BLaER1 (cell line): ENCODE results near the gene PTPN4.

ENCODE experiments used
- H3K27ac ChIP-seq: shearing (Covaris generic); formaldehyde crosslinking; 2 replicates; pipeline ENCODE4 v1.8.1; 2022
- H3K27me3 ChIP-seq: shearing (Covaris generic); formaldehyde crosslinking; 2 replicates; pipeline ENCODE4 v1.8.1; 2022
- H3K36me3 ChIP-seq: shearing (Covaris generic); formaldehyde crosslinking; 2 replicates; pipeline ENCODE4 v1.8.1; 2022
- H3K4me1 ChIP-seq: shearing (Covaris generic); formaldehyde crosslinking; 2 replicates; pipeline ENCODE4 v1.8.1; 2022
- H3K4me2 ChIP-seq: shearing (Covaris generic); formaldehyde crosslinking; 2 replicates; pipeline ENCODE4 v1.8.1; 2022
- H3K4me3 ChIP-seq: shearing (Covaris generic); formaldehyde crosslinking; 2 replicates; pipeline ENCODE4 v1.8.1; 2022
- H3K9ac ChIP-seq: shearing (Covaris generic); formaldehyde crosslinking; 2 replicates; pipeline ENCODE4 v1.8.1; 2022
- H3K9me3 ChIP-seq: shearing (Covaris generic); formaldehyde crosslinking; 2 replicates; pipeline ENCODE4 v1.8.1; 2022
- H4K20me1 ChIP-seq: shearing (Covaris generic); formaldehyde crosslinking; 2 replicates; pipeline ENCODE4 v1.8.1; 2022
- Cebpa-rat ChIP-seq: shearing (Covaris generic); IDR thresholded peaks from 2 replicates; pipeline ENCODE4 v1.8.1; 2022

The PTPN4 gene

DNA sequence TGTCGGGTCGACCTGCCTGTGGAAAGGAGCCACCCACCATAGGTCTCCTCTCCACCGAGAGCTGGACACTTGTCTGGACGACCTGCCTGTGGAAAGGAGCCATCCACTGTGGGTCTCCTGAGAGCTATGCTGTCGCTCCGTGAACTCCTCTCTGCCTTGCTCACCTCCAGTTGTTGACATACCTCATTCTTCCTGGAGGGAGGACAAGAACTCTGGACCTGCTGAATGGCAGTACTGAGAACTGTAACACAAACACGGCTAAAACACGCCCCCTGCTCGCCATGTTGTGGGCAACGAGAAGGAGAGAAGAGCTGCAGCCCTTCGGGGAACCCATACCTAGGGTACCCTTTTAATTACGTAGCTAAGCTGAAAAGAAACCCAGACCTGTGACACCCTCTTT is 77.6 kb downstream of the PTPN4 start:
- Histone ChIP-seq H3K4me3 (no peak overlapping the region), H3K9me3 (no peaks in the 10 kb centered on the region; the same call in 1 of the 2 replicates), H3K27ac (no peak overlapping the region), H3K9ac (no peak overlapping the region), H3K36me3 (peaks cover 24% of the 10 kb centered on the region), H3K4me1 (no peaks in the 10 kb centered on the region), H4K20me1 (peaks cover 25% of the 10 kb centered on the region; the same call in 1 of the 2 replicates), H3K27me3 (no peaks in the 10 kb centered on the region), H3K4me2 (no peak overlapping the region)
- no peak for TF ChIP-seq Cebpa-rat

DNA sequence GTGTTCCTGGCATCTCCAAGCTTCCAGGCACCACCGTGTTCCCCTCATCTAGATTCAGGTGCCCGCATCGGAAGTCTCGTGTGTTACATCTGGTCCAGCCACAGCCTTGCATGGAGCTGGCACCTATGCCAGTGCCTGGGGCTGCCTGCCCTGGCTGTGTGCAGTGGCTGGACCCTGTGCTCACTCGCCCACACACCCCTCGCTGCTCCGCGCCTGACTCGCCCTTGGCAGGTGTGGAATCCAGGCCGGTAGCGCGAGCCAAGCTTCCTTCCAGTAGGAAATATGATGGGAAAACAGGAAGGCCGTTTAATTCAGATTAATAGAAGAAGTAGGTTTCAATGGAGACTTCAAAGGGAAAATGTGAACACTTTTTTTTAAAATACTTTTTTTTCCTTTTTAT is 78.0 kb downstream of the PTPN4 start:
- Histone ChIP-seq H3K27ac (no peak overlapping the region), H3K4me1 (no peaks in the 10 kb centered on the region)

DNA sequence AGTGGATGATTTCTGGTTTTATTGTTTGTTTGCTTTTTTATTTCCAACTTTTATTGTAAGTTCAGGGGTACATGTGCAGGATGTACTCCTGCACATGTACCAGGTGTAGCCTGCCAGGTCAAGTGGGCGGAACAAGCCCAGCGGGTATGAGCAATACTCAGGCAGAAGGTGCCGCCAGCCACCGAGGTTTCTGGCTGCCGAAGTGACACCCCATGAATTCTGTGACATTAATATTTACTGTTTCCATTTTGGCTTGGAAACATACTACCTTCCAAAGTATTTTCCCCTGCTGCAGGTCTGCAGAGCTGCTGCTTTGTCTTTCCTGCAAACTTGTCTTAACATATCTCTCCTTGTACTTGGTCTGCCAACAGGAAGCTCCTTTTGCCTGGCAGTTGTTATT is 78.5 kb downstream of the PTPN4 start:
- peaks cover 25% of the 10 kb centered on the region; the same call in 1 of the 2 replicates for H4K20me1 ChIP-seq
- H3K9me3 ChIP-seq: peaks cover 7% of the 10 kb centered on the region; the same call in 1 of the 2 replicates
- no peaks in the 10 kb centered on the region for H3K27me3 ChIP-seq
- TF ChIP-seq Cebpa-rat: no peak
- H3K4me2 ChIP-seq: no peak overlapping the region
- H3K36me3 ChIP-seq: peaks cover 24% of the 10 kb centered on the region
- no peaks in the 10 kb centered on the region for H3K4me1 ChIP-seq
- no peak overlapping the region for H3K27ac ChIP-seq
- no peak overlapping the region for H3K9ac ChIP-seq
- H3K4me3 ChIP-seq: no peak overlapping the region

More for the DNA sequence above, 78.0 kb downstream of the PTPN4 start:
- Histone ChIP-seq H3K9ac (no peak overlapping the region), H3K27me3 (no peaks in the 10 kb centered on the region), H3K9me3 (peaks cover 4% of the 10 kb centered on the region; the same call in 1 of the 2 replicates), H4K20me1 (peaks cover 25% of the 10 kb centered on the region; the same call in 1 of the 2 replicates), H3K4me2 (no peak overlapping the region), H3K36me3 (peaks cover 24% of the 10 kb centered on the region), H3K4me3 (no peak overlapping the region)
- no peak for TF ChIP-seq Cebpa-rat

DNA sequence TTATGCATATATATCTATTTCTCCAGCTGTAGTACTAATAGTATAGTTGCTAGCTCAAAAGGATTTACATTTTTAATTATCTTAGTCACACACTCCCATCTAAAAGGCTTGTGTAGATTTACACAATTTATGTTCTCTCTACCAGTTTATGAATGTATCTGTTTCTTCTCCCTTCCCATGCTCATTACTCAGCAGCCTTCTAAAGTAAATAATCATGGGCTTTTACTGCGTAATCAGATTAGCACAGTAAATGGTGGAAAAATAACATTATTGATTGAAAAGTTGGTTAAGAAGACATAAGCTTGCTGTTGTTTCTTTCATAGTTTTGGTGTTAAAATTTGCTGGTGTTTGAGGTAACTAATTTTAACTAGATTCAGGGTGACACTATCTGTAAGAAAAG is 81.8 kb downstream of the PTPN4 start:
- H3K27me3 ChIP-seq: no peaks in the 10 kb centered on the region
- peaks cover 19% of the 10 kb centered on the region for H3K36me3 ChIP-seq
- H3K27ac ChIP-seq: no peak overlapping the region
- no peak overlapping the region for H3K4me2 ChIP-seq
- H3K9ac ChIP-seq: no peak overlapping the region
- TF ChIP-seq Cebpa-rat: no peak
- H4K20me1 ChIP-seq: peaks cover 25% of the 10 kb centered on the region; the same call in 1 of the 2 replicates
- H3K9me3 ChIP-seq: peaks cover 7% of the 10 kb centered on the region; the same call in 1 of the 2 replicates
- no peaks in the 10 kb centered on the region for H3K4me1 ChIP-seq
- no peak overlapping the region for H3K4me3 ChIP-seq

DNA sequence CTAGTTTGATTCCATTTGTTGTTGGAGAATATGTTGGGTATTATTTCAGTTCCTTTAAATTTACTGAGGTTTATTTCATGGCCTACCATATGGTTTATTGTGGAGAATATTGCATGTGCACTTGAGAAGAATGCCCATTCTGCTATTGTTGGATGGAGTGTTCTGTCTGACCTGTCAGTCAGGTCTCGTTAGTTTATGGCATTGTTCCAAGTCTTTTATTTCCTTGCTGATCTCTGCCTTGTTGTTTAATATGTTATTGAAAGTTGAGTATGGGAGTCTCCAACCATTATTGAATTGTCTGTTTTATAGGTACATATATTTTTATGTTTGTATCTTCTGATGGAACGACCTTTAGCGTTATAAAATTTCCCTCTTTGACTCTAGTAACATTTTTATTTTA is 86.3 kb downstream of the PTPN4 start:
- H3K36me3 ChIP-seq: peaks cover 18% of the 10 kb centered on the region
- no peak overlapping the region for H3K4me3 ChIP-seq
- no peak overlapping the region for H3K9ac ChIP-seq
- no peaks in the 10 kb centered on the region for H3K27me3 ChIP-seq
- no peaks in the 10 kb centered on the region for H3K4me1 ChIP-seq
- no peak overlapping the region for H3K4me2 ChIP-seq
- H3K9me3 ChIP-seq: peaks cover 44% of the 10 kb centered on the region
- no peak overlapping the region for H3K27ac ChIP-seq
- TF ChIP-seq Cebpa-rat: no peak
- no peaks in the 10 kb centered on the region for H4K20me1 ChIP-seq

DNA sequence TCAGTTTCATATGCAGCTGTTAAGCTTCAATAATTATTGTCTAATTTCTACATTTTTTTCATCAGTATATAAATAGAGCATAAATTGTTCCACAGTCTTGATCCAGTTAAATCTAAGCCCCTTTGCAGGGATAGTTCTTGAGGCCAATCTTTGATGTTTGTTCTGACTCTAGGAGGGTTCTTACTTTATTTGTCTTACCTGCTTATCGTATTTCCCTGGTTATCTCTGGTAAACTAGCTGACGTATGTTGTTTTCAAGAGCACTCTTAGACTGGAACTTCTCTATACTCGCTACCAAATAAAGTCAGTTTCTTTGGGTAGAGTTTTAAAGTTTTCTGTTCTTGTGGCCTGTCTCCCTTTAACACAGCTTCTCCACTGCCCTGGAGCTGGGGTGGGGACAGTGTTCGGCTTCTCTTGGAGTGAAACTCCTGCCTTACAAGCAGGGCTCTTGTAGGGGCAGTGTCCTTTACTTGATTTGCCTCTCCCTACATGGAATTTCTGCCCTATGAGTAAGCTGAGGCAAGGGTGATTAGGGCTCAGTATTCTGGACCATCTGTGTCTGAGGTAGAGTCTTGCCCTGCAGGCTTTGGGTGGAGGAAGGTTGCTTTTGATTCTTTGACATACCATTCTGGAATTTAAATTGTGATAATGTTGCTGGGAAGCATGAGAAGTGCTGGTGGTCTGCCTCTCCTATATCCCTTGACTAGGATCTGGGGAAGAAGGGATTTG is 90.3 kb downstream of the PTPN4 start:
- no peak overlapping the region for H3K4me3 ChIP-seq
- H3K27ac ChIP-seq: no peak overlapping the region
- H3K36me3 ChIP-seq: peaks cover 40% of the 10 kb centered on the region
- no peak for TF ChIP-seq Cebpa-rat
- H3K27me3 ChIP-seq: no peaks in the 10 kb centered on the region
- H4K20me1 ChIP-seq: no peaks in the 10 kb centered on the region
- no peak overlapping the region for H3K4me2 ChIP-seq
- H3K9ac ChIP-seq: no peak overlapping the region
- H3K4me1 ChIP-seq: no peaks in the 10 kb centered on the region
- H3K9me3 ChIP-seq: peaks cover 73% of the 10 kb centered on the region

DNA sequence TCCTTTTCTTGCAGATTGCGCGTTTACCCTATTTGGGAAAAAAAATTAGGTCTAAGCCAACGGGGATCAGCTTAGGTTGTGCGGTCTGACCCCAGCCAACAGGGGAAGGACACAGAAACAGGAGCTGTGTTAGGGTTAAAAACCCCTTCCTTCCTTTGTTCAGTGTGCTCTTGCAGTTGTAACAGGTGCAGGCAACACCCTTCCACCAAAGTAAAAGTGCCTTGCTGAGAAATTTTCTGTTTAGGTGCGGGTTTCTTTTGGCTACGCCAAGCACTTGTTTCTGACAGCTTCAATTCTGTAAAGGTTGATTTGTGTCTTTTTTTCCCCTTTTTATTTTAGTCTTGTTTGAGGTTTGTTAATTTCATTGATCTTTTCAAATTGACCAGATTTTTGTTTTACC is 92.5 kb downstream of the PTPN4 start:
- Histone ChIP-seq H3K9me3 (peaks cover 82% of the 10 kb centered on the region), H4K20me1 (no peaks in the 10 kb centered on the region), H3K4me3 (no peak overlapping the region), H3K27me3 (no peaks in the 10 kb centered on the region), H3K4me2 (no peak overlapping the region), H3K4me1 (no peaks in the 10 kb centered on the region), H3K9ac (no peak overlapping the region), H3K27ac (no peak overlapping the region), H3K36me3 (peaks cover 40% of the 10 kb centered on the region)
- TF ChIP-seq Cebpa-rat: no peak

DNA sequence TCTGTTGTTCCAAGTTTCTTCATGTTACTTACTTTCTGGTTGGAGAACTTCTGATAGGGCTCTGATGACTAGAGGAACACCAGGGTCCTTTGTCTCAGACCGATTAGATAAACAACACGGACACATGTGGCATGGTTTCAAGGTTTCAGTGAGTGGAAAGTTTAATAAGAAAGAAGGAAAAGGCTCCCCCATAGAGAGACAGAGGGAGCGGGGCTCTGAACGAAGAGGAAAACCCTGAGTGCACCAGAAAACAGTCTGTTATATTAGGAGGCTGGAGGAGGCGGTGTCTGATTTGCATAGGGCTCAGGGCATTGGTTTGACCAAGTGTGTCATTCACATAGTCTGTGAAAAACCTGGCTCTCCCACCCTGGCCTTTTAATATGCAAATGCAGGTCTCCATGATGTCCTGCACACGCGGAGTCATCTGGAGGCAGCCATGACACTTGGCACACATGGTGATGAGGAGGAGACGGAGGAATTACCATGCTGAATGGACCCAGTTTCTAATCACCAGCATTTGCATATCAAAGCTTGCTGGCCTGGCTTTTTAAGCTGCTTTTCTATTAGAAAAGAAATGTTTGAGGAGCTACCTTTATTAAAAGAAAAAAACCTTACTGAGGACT is 94.2 kb downstream of the PTPN4 start:
- H3K9ac ChIP-seq: no peak overlapping the region
- peaks cover 39% of the 10 kb centered on the region for H3K36me3 ChIP-seq
- TF ChIP-seq Cebpa-rat: no peak
- no peaks in the 10 kb centered on the region for H3K27me3 ChIP-seq
- H4K20me1 ChIP-seq: no peaks in the 10 kb centered on the region
- no peaks in the 10 kb centered on the region for H3K4me1 ChIP-seq
- H3K4me2 ChIP-seq: no peak overlapping the region
- peaks cover 71% of the 10 kb centered on the region for H3K9me3 ChIP-seq
- H3K27ac ChIP-seq: no peak overlapping the region
- no peak overlapping the region for H3K4me3 ChIP-seq

DNA sequence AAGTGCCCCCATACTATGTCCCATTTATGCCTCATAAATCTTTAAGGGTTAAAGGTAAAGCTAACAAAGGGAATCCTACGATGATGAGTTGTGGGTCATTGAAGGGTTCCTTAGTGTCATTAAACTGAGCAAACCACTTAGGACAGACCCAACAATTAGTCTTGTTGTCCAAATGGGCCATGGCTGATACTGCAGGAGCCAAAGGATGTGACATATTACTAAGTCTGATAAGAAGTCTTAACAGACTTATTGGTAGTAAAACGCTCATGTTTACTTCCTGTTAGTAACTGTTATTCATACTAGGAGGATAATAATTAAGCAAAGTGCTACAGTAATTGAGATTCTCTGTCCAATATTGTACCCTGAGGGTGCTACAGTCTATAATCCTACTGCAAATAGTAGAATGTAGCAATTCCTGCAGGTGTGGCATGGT is 96.8 kb downstream of the PTPN4 start:
- Histone ChIP-seq H3K4me2 (no peak overlapping the region), H3K4me3 (no peak overlapping the region), H3K27ac (no peak overlapping the region), H3K9me3 (peaks cover 45% of the 10 kb centered on the region), H3K27me3 (no peaks in the 10 kb centered on the region), H3K36me3 (peaks cover 18% of the 10 kb centered on the region), H3K4me1 (no peaks in the 10 kb centered on the region), H3K9ac (no peak overlapping the region), H4K20me1 (no peaks in the 10 kb centered on the region)
- no peak for TF ChIP-seq Cebpa-rat

DNA sequence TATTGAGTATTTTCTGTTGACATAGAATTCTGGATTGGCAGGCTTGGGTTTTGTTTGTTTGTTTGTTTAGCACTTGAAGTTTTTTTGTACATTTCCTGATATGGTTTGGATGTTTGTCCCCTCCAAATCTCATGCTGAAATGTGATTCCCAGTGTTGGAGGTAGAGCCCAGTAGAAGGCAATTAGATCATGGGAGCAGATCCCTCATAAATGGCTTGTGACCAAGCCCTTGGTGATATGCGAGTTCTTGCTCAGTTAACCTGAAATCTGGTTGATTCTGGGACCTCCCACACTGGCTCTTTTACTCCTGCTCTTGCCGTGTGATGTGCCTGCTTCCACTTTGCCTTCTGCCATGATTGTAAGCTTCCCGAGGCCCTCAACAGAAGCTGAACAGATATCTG is 98.0 kb downstream of the PTPN4 start:
- Histone ChIP-seq H3K4me3 (no peak overlapping the region), H3K9me3 (peaks cover 33% of the 10 kb centered on the region), H3K4me2 (no peak overlapping the region), H3K27me3 (no peaks in the 10 kb centered on the region), H3K27ac (no peak overlapping the region), H3K4me1 (no peaks in the 10 kb centered on the region), H3K9ac (no peak overlapping the region), H3K36me3 (peaks cover 10% of the 10 kb centered on the region), H4K20me1 (no peaks in the 10 kb centered on the region)
- TF ChIP-seq Cebpa-rat: no peak
